GM12878 (cell line): ENCODE data around the gene SPPL2B. TPM values are rescaled to one million over a fixed set of nuclear protein-coding genes. Genes with fewer than 3 reads are reported as not detected.

Experiments used
- ATAC-seq: fragments of 200-7000 bp; cut with Tn5 transposase; 3 replicates; pipeline ENCODE4 v1.9.1; 2020; ENCODE audit warnings: mild to moderate bottlenecking, moderate library complexity
- BruUV-seq: library from RNA; stranded (reverse); fragments of 400-500 nt; replicated peaks from 2 replicates; lab custom pipeline; 2021; lab: Mats Ljungman, UMichigan
- CTCF ChIA-PET: fragments of 300-600 bp; sonication (Branson Sonifier 250); formaldehyde crosslinking; extraction: SDS; loops from one replicate; lab custom pipeline; 2021; ENCODE audit warnings: inconsistent platforms; lab: Yijun Ruan, JAX
- POLR2A ChIA-PET: fragments of 350-600 bp; formaldehyde crosslinking; extraction: SDS; loops from one replicate; lab custom pipeline; 2021; ENCODE audit warnings: inconsistent platforms; lab: Charles Lee
- RAD21 ChIA-PET: fragments of 300-600 bp; sonication (Branson Sonifier 250); formaldehyde crosslinking; loops from one replicate; lab custom pipeline; 2023; ENCODE audit warnings: antibody characterized with exemption; ENCODE audit not compliant: unreplicated experiment; lab: Charles Lee
- SMC1A ChIA-PET: fragments of 300-600 bp; sonication (Branson Sonifier 250); formaldehyde crosslinking; loops from one replicate; lab custom pipeline; 2023; ENCODE audit not compliant: unreplicated experiment, uncharacterized antibody; lab: Charles Lee
- DNase-seq: peaks from one replicate; pipeline ENCODE4 v3.0.0-alpha.2; 2011; ENCODE audit warnings: low read depth, low spot score
- FAIRE-seq: peaks from 3 replicates; lab custom pipeline; 2011; peaks lifted over from hg19 to GRCh38; lab: Jason Lieb, UNC
- H2AFZ ChIP-seq: 2 replicates; pipeline ENCODE4 v1.6.0; 2011; ENCODE audit warnings: low read depth, low read length, control low read depth; ENCODE audit not compliant: control insufficient read depth
- H3K27ac ChIP-seq: 2 replicates; pipeline ENCODE4 v1.5.1; 2011; ENCODE audit warnings: control low read depth; ENCODE audit not compliant: control insufficient read depth, insufficient read depth
- H3K27me3 ChIP-seq, 2 experiments: replicated peaks in 1 of 2; 2 replicates each; pipeline versions ENCODE4 v1.6.0 to v1.6.1; 2011; ENCODE audit warnings: low read length in 1 of 2; ENCODE audit not compliant: control insufficient read depth in 2 of 2, insufficient read depth in 2 of 2
- H3K36me3 ChIP-seq, 2 experiments: 2 replicates each; pipeline ENCODE4 v1.5.1; 2011; ENCODE audit warnings: low read length in 1 of 2; ENCODE audit not compliant: control insufficient read depth in 2 of 2, insufficient read depth in 2 of 2
- H3K4me1 ChIP-seq: 2 replicates; pipeline ENCODE4 v1.6.1; 2011; ENCODE audit warnings: mild to moderate bottlenecking, low read length, moderate library complexity, mixed read lengths; ENCODE audit not compliant: control insufficient read depth, insufficient read depth
- H3K4me2 ChIP-seq: 2 replicates; pipeline ENCODE4 v1.6.0; 2011; ENCODE audit warnings: control low read depth; ENCODE audit not compliant: control insufficient read depth, insufficient read depth
- H3K4me3 ChIP-seq: fragments of 200-600 bp; sonication (generic); 2 replicates; pipeline ENCODE4 v1.5.1; 2016
- H3K79me2 ChIP-seq: 2 replicates; pipeline ENCODE4 v1.6.0; 2011; ENCODE audit warnings: low read length; ENCODE audit not compliant: control insufficient read depth, insufficient read depth
- H3K9ac ChIP-seq: 2 replicates; pipeline ENCODE4 v1.8.0; 2011; ENCODE audit warnings: low read length, control low read depth, mixed read lengths; ENCODE audit not compliant: control insufficient read depth, insufficient read depth
- H3K9me3 ChIP-seq: replicated peaks from 3 replicates; pipeline ENCODE4 v1.5.1; 2011; ENCODE audit warnings: mild to moderate bottlenecking, low read length; ENCODE audit not compliant: control insufficient read depth, insufficient read depth
- H4K20me1 ChIP-seq: 2 replicates; pipeline ENCODE4 v1.6.0; 2011; ENCODE audit not compliant: control insufficient read depth, insufficient read depth
- BACH1 ChIP-seq: fragments of 450-650 bp; IDR thresholded peaks from 2 replicates; pipeline ENCODE4 v1.6.1; 2017; ENCODE audit warnings: mild to moderate bottlenecking, borderline replicate concordance
- BMI1 ChIP-seq: fragments of 450-650 bp; IDR thresholded peaks from 2 replicates; pipeline ENCODE4 v1.6.1; 2016; ENCODE audit warnings: mild to moderate bottlenecking, moderate library complexity, borderline replicate concordance
- FOXK2 ChIP-seq: fragments of 450-650 bp; IDR thresholded peaks from 2 replicates; pipeline ENCODE4 v1.6.1; 2017; ENCODE audit warnings: mild to moderate bottlenecking, moderate library complexity
- FOXM1 ChIP-seq: IDR thresholded peaks from 2 replicates; pipeline ENCODE4 v1.6.1; 2012; ENCODE audit warnings: low read depth, mild to moderate bottlenecking, inconsistent platforms, low read length, moderate library complexity
- GABPA ChIP-seq: IDR thresholded peaks from 2 replicates; pipeline ENCODE4 v1.6.1; 2014; ENCODE audit warnings: antibody characterized with exemption, low read depth, mild to moderate bottlenecking, inconsistent platforms
- IKZF1 ChIP-seq: fragments of 450-650 bp; conservative IDR thresholded peaks from 2 replicates; pipeline ENCODE4 v1.6.1; 2017; ENCODE audit warnings: antibody characterized with exemption, mild to moderate bottlenecking
- KDM1A ChIP-seq: fragments of 200-600 bp; sonication (generic); IDR thresholded peaks from 2 replicates; pipeline ENCODE4 v1.6.1; 2016; ENCODE audit warnings: borderline replicate concordance
- LARP7 ChIP-seq: fragments of 450-650 bp; IDR thresholded peaks from 2 replicates; pipeline ENCODE4 v1.6.1; 2017; ENCODE audit warnings: mild to moderate bottlenecking
- NRF1 ChIP-seq: conservative IDR thresholded peaks from 2 replicates; pipeline ENCODE4 v1.6.1; 2011; ENCODE audit warnings: mild to moderate bottlenecking, low read depth, low read length, improper control_type of control experiment
- RAD51 ChIP-seq: fragments of 450-650 bp; IDR thresholded peaks from 2 replicates; pipeline ENCODE4 v1.6.1; 2016; ENCODE audit warnings: moderate library complexity, mild to moderate bottlenecking, inconsistent platforms
- RCOR1 ChIP-seq: conservative IDR thresholded peaks from 2 replicates; pipeline ENCODE4 v1.6.1; 2012; ENCODE audit warnings: low read depth, low read length, improper control_type of control experiment
- REST ChIP-seq: IDR thresholded peaks from 2 replicates; pipeline ENCODE4 v1.6.1; 2012; ENCODE audit warnings: mild to moderate bottlenecking, low read depth, low read length
- RUNX3 ChIP-seq: IDR thresholded peaks from 2 replicates; pipeline ENCODE4 v1.6.1; 2012; ENCODE audit warnings: low read length, inconsistent platforms
- SIN3A ChIP-seq: IDR thresholded peaks from 2 replicates; pipeline ENCODE4 v1.6.1; 2012; ENCODE audit warnings: low read depth, low read length, improper control_type of control experiment
- SIX5 ChIP-seq: IDR thresholded peaks from 2 replicates; pipeline ENCODE4 v1.6.1; 2011; ENCODE audit warnings: mild to moderate bottlenecking, low read depth, low read length, moderate library complexity; ENCODE audit not compliant: severe bottlenecking
- SMC3 ChIP-seq: IDR thresholded peaks from 2 replicates; pipeline ENCODE4 v1.6.1; 2011; ENCODE audit warnings: low read length, improper control_type of control experiment, borderline replicate concordance
- SPI1 ChIP-seq: IDR thresholded peaks from 2 replicates; pipeline ENCODE4 v1.6.1; 2011; ENCODE audit warnings: low read depth, mild to moderate bottlenecking, low read length, moderate library complexity, borderline replicate concordance; ENCODE audit not compliant: insufficient read depth
- SREBF1 ChIP-seq: IDR thresholded peaks from 2 replicates; pipeline ENCODE4 v1.6.1; 2012; ENCODE audit warnings: mild to moderate bottlenecking, low read length
- WRNIP1 ChIP-seq: IDR thresholded peaks from 2 replicates; pipeline ENCODE4 v1.6.1; 2011; ENCODE audit warnings: low read depth, low read length, improper control_type of control experiment, borderline replicate concordance
- WGBS: methylation state at CpG from one replicate; pipeline ENCODE4 v1.1.6; 2016; ENCODE audit warnings: low lambda C conversion rate; ENCODE audit not compliant: insufficient replicate concordance, insufficient coverage; ENCODE audit errors: missing lambda C conversion rate; 5-methylcytosine and 5-hydroxymethylcytosine counted together
- in situ Hi-C: fragments of 300-500 bp; cut with MboI; formaldehyde crosslinking; loops from 9 replicates; pipeline ENCODE4 v1.14.3; 2018; ENCODE audit warnings: mixed read lengths
- intact Hi-C: fragments of 100-400 bp; cut with micrococcal nuclease; formaldehyde crosslinking; loops from one replicate; pipeline ENCODE4 v1.14.2; 2022; ENCODE audit not compliant: unreplicated experiment
- polyA plus RNA-seq, 11 experiments: library from polyadenylated mRNA; depleted of rRNA in 4 of 11; unstranded in 6 of 11; stranded (reverse) in 5 of 11; fragments of >200 nt; fragmentation: Nextera tagmentation in 4 of 11; fragmentation: Illumina TruSeq in 1 of 11; extraction: Ambion mirVana in 4 of 11; extraction: Trizol in 1 of 11; gene quantifications; 1 replicate in 1 of 11; 2 replicates in 10 of 11; pipeline versions ENCODE4 v1.2.1 to v1.2.3, GENCODE V29; 2011 to 2016; ENCODE audit warnings: inconsistent platforms in 2 of 11, missing spikeins in 2 of 11, low read depth in 1 of 11
- total RNA-seq, 4 experiments: library from RNA; depleted of rRNA in 3 of 4; stranded (reverse); fragments of >200 nt in 3 of 4; fragmentation: Illumina TruSeq in 1 of 4; extraction: Trizol in 1 of 4; gene quantifications; 2 replicates each; pipeline versions ENCODE4 v1.2.1 to v1.2.3, GENCODE V29; 2013 to 2021
- TF ChIP-seq, protein P1 (sequence below): IDR thresholded peaks from 2 replicates; pipeline ENCODE4 v1.6.1; 2011; ENCODE audit warnings: mild to moderate bottlenecking, low read depth, low read length, moderate library complexity; ENCODE audit not compliant: insufficient replicate concordance

The SPPL2B gene
- total and polyA plus RNA-seq, 10 of the 15 experiments (the other 5 are each of a cell fraction or from before 2014, with no cell fraction given): 0.29 to 56.5 (median 18.3) TPM

- TF ChIP-seq REST: no peak
- no peak for TF ChIP-seq KDM1A
- no peak for TF ChIP-seq SPI1
- TF ChIP-seq SIN3A: no peak
- TF ChIP-seq BMI1: no peak
- TF ChIP-seq LARP7: no peak
Measured at GRCh38 chr19:2358548-2359173, 30.2 kb downstream of the SPPL2B start (continued).

GRCh38 chr19:2359992-2360685 lies 31.7 kb downstream of the SPPL2B start, which contains the start of gene TMPRSS9:
Gene TMPRSS9, plus strand, starts transcription at chr19:2360265. Its CDS starts 29,521 bp downstream, at chr19:2389786.
- intact Hi-C loops (no loop called here), in situ Hi-C loops (no loop called here)
- H4K20me1 ChIP-seq: no peaks in the 10 kb centered on the region
- H3K27me3 ChIP-seq: no peaks in the 10 kb centered on the region
- H3K79me2 ChIP-seq: no peaks in the 10 kb centered on the region
- no peak within 1 kb of the TSS for H3K27ac ChIP-seq
- ChIA-PET RAD21 (no interaction called here), CTCF (no interaction called here), SMC1A (no interaction called here), POLR2A (no interaction called here)
- H3K9me3 ChIP-seq: no peaks in the 10 kb centered on the region; the same call in 2 of the 3 replicates
- BruUV-seq: no TSS peak
- no peak within 1 kb of the TSS for H2AFZ ChIP-seq
- no peak within 1 kb of the TSS for H3K9ac ChIP-seq
- no peak within 1 kb of the TSS for H3K4me3 ChIP-seq
- H3K4me2 ChIP-seq: no peak within 1 kb of the TSS
- no peaks in the 10 kb centered on the region for H3K4me1 ChIP-seq
- FAIRE-seq: no peak
- WGBS: 49% methylated on average over 27 of the region's 44 CpGs
- no peak for DNase-seq
- H3K36me3 ChIP-seq: no peaks in the 10 kb centered on the region
- no peak for ATAC-seq
- no peak for TF ChIP-seq SMC3
- TF ChIP-seq, protein P1, sequence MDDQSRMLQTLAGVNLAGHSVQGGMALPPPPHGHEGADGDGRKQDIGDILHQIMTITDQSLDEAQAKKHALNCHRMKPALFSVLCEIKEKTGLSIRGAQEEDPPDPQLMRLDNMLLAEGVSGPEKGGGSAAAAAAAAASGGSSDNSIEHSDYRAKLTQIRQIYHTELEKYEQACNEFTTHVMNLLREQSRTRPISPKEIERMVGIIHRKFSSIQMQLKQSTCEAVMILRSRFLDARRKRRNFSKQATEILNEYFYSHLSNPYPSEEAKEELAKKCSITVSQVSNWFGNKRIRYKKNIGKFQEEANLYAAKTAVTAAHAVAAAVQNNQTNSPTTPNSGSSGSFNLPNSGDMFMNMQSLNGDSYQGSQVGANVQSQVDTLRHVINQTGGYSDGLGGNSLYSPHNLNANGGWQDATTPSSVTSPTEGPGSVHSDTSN: no peak
- TF ChIP-seq RAD51: no peak
- TF ChIP-seq WRNIP1: no peak
- no peak for TF ChIP-seq SIX5
- TF ChIP-seq SREBF1: no peak
- no peak for TF ChIP-seq FOXM1
- no peak for TF ChIP-seq FOXK2
- TF ChIP-seq GABPA: no peak
- no peak for TF ChIP-seq RUNX3
- TF ChIP-seq IKZF1: no peak
- TF ChIP-seq BACH1: no peak
- no peak for TF ChIP-seq RCOR1
- TF ChIP-seq NRF1: no peak
